EL (cell line): Measurements from ENCODE around the gene RNF169.

Experiments used
- DNase-seq: peaks from one replicate; pipeline ENCODE4 v3.0.0-alpha.2; 2016

Gene RNF169

GRCh38 chr11:74748211-74749126, at the start of gene RNF169:
Gene RNF169 (plus strand): TSS chr11:74748849. CDS start chr11:74748881, 32 bp downstream.
- peak; percentile 96 for DNase-seq

- DNase-seq, result no peak
Measured at GRCh38 chr11:74699615-74700396, 48.8 kb upstream of the RNF169 start.

- DNase-seq, result no peak
Measured at GRCh38 chr11:74701351-74701750, 47.3 kb upstream of the RNF169 start.

GRCh38 chr11:74702383-74703007, 46.2 kb upstream of the RNF169 start:
- peak; percentile 76 for DNase-seq

- DNase-seq, result no peak
Measured at GRCh38 chr11:74703211-74703610, 45.4 kb upstream of the RNF169 start.

- DNase-seq, result no peak
Measured at GRCh38 chr11:74707182-74707581, 41.5 kb upstream of the RNF169 start.

- DNase-seq, result no peak
Measured at GRCh38 chr11:74707602-74708510, 40.8 kb upstream of the RNF169 start.

GRCh38 chr11:74709175-74709574, 39.5 kb upstream of the RNF169 start:
- DNase-seq, result no peak

- no peak for DNase-seq
Measured at GRCh38 chr11:74710281-74710938, 38.2 kb upstream of the RNF169 start.

- DNase-seq, result no peak
Measured at GRCh38 chr11:74713686-74714085, 35.0 kb upstream of the RNF169 start.

- no peak for DNase-seq
Measured at GRCh38 chr11:74714904-74715303, 33.7 kb upstream of the RNF169 start.

GRCh38 chr11:74717221-74717969, 31.3 kb upstream of the RNF169 start:
- DNase-seq, result no peak

- DNase-seq, result no peak
Measured at GRCh38 chr11:74719011-74719410, 29.6 kb upstream of the RNF169 start.

GRCh38 chr11:74720596-74721478, 27.8 kb upstream of the RNF169 start:
- DNase-seq, result no peak

- no peak for DNase-seq
Measured at GRCh38 chr11:74721479-74721835, 27.2 kb upstream of the RNF169 start.

- DNase-seq, result no peak
Measured at GRCh38 chr11:74723511-74723910, 25.1 kb upstream of the RNF169 start.

- no peak for DNase-seq
Measured at GRCh38 chr11:74725701-74726100, 22.9 kb upstream of the RNF169 start.

GRCh38 chr11:74726547-74727182, 22.0 kb upstream of the RNF169 start:
- DNase-seq, result peak; percentile 67

GRCh38 chr11:74729397-74729796, 19.3 kb upstream of the RNF169 start:
- no peak for DNase-seq
